Measurements from ENCODE around the gene GMCL2. TPM values are rescaled to one million over a fixed set of nuclear protein-coding genes. Genes with fewer than 3 reads are reported as not detected.

GMCL2 gene
- total and polyA plus RNA-seq, 12 donors = not detected

DNA sequence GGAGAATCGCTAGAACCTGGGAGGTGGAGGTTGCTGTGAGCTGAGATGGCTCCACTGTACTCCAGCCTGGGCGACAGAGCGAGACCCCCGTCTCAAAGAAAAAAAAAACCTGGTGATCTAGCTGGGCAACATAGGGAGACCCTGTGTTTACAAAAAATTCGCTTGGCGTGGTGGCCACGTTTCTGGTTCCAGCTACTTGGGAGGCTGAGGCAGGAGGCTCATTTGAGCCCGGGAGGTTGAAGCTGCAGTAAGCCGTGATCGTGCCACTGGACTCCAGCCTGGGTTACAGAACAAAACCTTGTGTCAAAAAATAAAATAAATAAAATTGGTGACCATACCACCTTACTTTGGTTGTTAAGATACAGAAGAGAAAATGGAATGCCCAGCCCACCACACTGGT lies 15.4 kb upstream of the GMCL2 start:
- peaks cover 0 to 9% of the 10 kb centered on the region in 2 donors for H3K36me3 ChIP-seq (replicated peaks in 1 of 2)
- no peak overlapping the region for H3K4me3 ChIP-seq
- H3K27ac ChIP-seq = no peak overlapping the region
- WGBS, 4 donors = 93 to 97% (median 94%) methylated on average over 10 of the region's 10 CpGs
- no peak for TF ChIP-seq POLR2A (IDR thresholded peaks at IDR 0.05)
- DNase-seq = peak in 1 of 7 donors; percentile 46
- no peaks in the 10 kb centered on the region for H3K9me3 ChIP-seq (replicated peaks in 1 of 3)
- peaks cover 15 to 29% of the 10 kb centered on the region in 2 donors for H3K4me1 ChIP-seq (replicated peaks in 1 of 2)
- H3K27me3 ChIP-seq = no peaks in the 10 kb centered on the region
- intact Hi-C loops (cut with DNase I) = no loop called here

DNA sequence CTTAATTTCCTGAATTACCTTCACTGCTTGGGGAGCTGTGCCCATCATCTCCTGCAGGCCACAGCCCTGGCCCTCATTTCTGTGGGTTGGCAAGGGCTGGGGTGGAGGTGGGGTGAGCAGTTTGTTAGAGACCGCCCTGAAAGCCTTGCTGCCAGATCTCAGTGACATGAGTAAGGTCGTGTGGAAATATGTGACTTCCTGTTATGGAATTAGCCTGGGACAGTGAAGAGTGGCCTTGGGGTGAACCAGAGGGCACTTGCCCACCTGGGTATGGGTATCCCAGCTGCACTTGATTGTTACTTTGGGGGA lies 14.7 kb upstream of the GMCL2 start:
- peak in 6 of 7 donors; percentile 40 to 72 (median 62) for DNase-seq
- H3K4me3 ChIP-seq = no peak overlapping the region
- WGBS, 4 donors = 8 to 21% (median 20%) methylated on average over 2 of the region's 2 CpGs
- H3K27me3 ChIP-seq = no peaks in the 10 kb centered on the region
- intact Hi-C loops (cut with DNase I) = no loop called here
- no peaks in the 10 kb centered on the region for H3K9me3 ChIP-seq (replicated peaks in 1 of 3)
- peaks cover 12 to 22% of the 10 kb centered on the region in 2 donors for H3K4me1 ChIP-seq (replicated peaks in 1 of 2)
- peaks cover 0 to 3% of the 10 kb centered on the region in 2 donors for H3K36me3 ChIP-seq (replicated peaks in 1 of 2)
- TF ChIP-seq, protein P1, sequence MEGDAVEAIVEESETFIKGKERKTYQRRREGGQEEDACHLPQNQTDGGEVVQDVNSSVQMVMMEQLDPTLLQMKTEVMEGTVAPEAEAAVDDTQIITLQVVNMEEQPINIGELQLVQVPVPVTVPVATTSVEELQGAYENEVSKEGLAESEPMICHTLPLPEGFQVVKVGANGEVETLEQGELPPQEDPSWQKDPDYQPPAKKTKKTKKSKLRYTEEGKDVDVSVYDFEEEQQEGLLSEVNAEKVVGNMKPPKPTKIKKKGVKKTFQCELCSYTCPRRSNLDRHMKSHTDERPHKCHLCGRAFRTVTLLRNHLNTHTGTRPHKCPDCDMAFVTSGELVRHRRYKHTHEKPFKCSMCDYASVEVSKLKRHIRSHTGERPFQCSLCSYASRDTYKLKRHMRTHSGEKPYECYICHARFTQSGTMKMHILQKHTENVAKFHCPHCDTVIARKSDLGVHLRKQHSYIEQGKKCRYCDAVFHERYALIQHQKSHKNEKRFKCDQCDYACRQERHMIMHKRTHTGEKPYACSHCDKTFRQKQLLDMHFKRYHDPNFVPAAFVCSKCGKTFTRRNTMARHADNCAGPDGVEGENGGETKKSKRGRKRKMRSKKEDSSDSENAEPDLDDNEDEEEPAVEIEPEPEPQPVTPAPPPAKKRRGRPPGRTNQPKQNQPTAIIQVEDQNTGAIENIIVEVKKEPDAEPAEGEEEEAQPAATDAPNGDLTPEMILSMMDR (IDR thresholded peaks at IDR 0.05) = no peak
- TF ChIP-seq POLR2A (IDR thresholded peaks at IDR 0.05) = no peak
- no peak overlapping the region for H3K27ac ChIP-seq

DNA sequence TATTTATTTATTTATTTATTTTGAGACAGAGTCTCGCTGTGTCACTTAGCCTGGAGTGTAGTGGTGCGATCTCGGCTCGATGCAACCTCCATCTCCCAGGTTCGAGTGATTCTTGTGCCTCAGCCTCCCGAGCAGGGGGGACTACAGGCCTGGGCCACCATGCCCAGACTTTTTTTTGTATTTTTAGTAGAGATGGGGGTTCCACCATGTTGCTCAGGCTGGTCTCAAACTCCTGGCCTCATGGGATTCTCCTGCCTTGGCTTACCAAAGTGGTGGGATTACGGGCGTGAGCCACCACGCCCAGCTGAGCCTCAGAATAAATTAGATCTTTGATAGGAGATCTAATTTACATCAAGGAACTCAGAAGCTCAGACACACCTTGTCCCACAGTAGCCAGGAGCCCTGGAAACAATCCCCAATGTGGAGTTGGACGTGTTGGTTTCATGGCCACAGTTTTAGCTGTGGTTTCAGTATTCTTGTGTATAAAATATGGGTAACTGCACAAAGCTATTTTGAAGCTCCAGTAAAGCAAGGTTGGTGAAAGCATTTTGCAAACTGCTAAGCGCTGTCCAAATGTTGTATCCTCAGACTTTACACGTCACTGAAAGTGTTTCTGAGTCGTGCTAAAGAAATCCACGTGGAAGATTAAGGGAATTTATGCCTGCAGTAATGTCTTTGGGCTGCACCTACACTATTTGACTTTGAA lies 14.2 kb upstream of the GMCL2 start:
- H3K27me3 ChIP-seq = no peaks in the 10 kb centered on the region
- DNase-seq = peak in 3 of 7 donors; percentile 10 to 30 (median 18)
- no peaks in the 10 kb centered on the region for H3K36me3 ChIP-seq (replicated peaks in 1 of 2)
- intact Hi-C loops (cut with DNase I) = no loop called here
- no peaks in the 10 kb centered on the region for H3K9me3 ChIP-seq (replicated peaks in 1 of 3)
- 80 to 85% (median 83%) methylated on average over 14 of the region's 14 CpGs for WGBS, 4 donors
- H3K27ac ChIP-seq = no peak overlapping the region
- H3K4me3 ChIP-seq = no peak overlapping the region
- peaks cover 7 to 17% of the 10 kb centered on the region in 2 donors for H3K4me1 ChIP-seq (replicated peaks in 1 of 2)
- no peak for TF ChIP-seq POLR2A (IDR thresholded peaks at IDR 0.05)
- TF ChIP-seq, protein P1 (IDR thresholded peaks at IDR 0.05) = no peak

DNA sequence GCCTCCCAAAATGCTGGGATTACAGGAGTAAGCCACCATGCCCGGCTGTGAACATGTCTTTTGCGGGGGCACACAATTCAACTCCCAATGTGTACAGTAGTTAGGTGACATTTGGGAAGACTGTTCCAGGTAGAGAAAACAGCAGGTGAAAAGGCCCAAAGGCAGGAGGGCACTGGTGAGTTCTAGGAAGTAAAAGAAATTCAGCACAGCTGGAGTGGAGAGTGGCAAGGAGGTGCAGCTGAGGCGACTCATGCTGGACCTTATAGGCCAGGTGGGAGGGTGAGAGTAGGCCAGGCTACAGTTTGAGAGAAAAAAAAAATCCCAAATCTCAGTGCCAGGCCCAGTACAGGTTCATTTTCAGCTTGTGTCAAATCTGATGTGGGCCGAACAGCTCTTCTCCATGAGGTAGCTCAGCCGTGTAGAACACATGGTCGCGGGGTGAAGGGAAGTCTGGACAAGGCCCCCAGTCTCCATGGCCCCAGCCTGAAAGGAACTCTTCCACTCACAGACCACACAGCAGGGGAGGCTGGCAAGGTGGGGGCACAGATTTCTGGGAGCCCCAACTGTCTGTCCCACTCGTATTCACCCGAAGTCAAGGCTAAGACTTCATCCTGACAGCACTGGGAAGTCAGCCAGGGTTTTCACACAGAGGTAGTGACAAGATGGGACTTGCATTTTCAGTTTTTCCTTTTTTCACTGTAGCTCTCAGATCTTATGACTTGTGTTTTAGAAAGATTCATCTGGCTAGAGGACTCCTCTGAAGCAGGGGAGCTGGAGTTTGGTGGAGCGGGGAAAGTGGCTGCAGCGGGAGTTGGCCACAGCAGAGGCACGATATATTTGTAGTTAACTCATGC lies 12.6 kb upstream of the GMCL2 start:
- intact Hi-C loops (cut with DNase I) = no loop called here
- Histone ChIP-seq H3K4me3 (no peak overlapping the region), H3K27ac (no peak overlapping the region), H3K4me1 (replicated peaks in 1 of 2) (peaks cover 0 to 8% of the 10 kb centered on the region in 2 donors), H3K36me3 (replicated peaks in 1 of 2) (no peaks in the 10 kb centered on the region), H3K27me3 (no peaks in the 10 kb centered on the region), H3K9me3 (replicated peaks in 1 of 3) (no peaks in the 10 kb centered on the region)
- WGBS, 4 donors = 73 to 79% (median 75%) methylated on average over 12 of the region's 12 CpGs
- no peak for DNase-seq
- TF ChIP-seq, protein P1 (IDR thresholded peaks at IDR 0.05) = no peak
